ENCODE measurements around the gene CPLANE2.

Gene CPLANE2

DNA sequence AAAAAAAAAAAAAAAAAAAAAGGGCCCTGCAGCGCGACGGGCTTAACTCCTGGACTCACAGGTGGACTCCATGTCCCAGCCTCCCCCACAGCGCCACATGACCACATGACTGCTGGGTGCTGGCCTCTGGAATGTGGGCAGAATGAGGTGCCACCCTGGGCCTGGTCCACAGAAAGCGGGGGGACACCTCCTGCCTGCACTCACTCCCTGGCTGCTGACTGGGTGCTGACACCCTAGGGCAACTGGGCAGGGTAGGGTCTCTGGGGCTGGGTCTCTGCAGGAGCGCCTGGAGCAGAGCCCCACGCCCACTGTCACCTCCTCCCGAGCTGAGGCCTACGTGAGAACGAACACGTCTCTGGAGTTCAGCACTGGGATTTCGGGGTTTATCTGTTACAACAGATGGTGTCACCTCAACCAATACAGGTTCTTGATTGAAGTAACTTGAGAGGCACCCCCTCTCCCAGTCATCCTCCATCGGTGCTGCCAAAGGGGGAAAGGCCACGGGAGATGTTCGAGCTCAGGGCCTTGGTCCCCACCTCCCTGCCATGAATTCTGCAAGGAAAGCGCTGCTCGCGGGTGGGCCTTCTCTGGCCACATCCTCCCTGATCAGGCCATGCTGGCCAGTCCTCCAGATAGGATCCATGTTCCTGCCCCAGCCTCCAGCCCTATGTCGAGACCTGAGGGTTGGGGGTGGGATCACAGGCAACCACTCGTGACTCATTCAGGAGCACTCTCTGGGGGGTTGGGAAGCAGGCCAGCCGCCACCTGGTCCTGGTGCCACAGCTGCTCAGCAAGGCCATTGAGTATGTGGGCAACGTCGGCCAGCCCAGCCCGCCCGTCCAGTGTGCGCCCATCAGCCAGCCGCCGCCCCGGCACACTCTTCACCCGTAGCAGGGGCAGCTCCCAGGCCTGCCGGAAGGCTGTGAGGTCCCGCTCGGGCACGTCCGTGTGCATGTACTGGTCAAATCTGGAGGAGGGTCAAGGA is 5.4 kb downstream of the CPLANE2 start:
- Histone ChIP-seq H3K27me3 (ENCODE audit: insufficient read depth, poor library complexity, severe bottlenecking) (no peaks in the 10 kb centered on the region), H3K27ac (replicated peaks) (no peak overlapping the region), H3K4me3 (replicated peaks; ENCODE audit: insufficient read depth, low read length) (no peak overlapping the region)
- no peak for TF ChIP-seq POLR2AphosphoS5 (IDR thresholded peaks at IDR 0.05; ENCODE audit: low read depth)
- no peak for TF ChIP-seq REST (IDR thresholded peaks at IDR 0.05; ENCODE audit: insufficient replicate concordance, low read depth)
- TF ChIP-seq GABPA (IDR thresholded peaks at IDR 0.05; ENCODE audit: low read depth), result no peak
- TF ChIP-seq SPI1 (IDR thresholded peaks at IDR 0.05; ENCODE audit: borderline replicate concordance, low read depth), result no peak
- TF ChIP-seq, protein P1, sequence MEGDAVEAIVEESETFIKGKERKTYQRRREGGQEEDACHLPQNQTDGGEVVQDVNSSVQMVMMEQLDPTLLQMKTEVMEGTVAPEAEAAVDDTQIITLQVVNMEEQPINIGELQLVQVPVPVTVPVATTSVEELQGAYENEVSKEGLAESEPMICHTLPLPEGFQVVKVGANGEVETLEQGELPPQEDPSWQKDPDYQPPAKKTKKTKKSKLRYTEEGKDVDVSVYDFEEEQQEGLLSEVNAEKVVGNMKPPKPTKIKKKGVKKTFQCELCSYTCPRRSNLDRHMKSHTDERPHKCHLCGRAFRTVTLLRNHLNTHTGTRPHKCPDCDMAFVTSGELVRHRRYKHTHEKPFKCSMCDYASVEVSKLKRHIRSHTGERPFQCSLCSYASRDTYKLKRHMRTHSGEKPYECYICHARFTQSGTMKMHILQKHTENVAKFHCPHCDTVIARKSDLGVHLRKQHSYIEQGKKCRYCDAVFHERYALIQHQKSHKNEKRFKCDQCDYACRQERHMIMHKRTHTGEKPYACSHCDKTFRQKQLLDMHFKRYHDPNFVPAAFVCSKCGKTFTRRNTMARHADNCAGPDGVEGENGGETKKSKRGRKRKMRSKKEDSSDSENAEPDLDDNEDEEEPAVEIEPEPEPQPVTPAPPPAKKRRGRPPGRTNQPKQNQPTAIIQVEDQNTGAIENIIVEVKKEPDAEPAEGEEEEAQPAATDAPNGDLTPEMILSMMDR (IDR thresholded peaks at IDR 0.05; ENCODE audit: insufficient read depth, low read length), result no peak
- DNase-seq (ENCODE audit: low read depth in 1 of 2, low spot score in 1 of 2), result no peak

GRCh38 chr1:16230744-16231143 is 6.2 kb downstream of the CPLANE2 start:
- no peaks in the 10 kb centered on the region for H3K27me3 ChIP-seq (ENCODE audit: insufficient read depth, poor library complexity, severe bottlenecking)
- TF ChIP-seq POLR2AphosphoS5 (IDR thresholded peaks at IDR 0.05; ENCODE audit: low read depth), result no peak
- TF ChIP-seq REST (IDR thresholded peaks at IDR 0.05; ENCODE audit: insufficient replicate concordance, low read depth), result no peak
- TF ChIP-seq GABPA (IDR thresholded peaks at IDR 0.05; ENCODE audit: low read depth), result no peak
- TF ChIP-seq, protein P1 (IDR thresholded peaks at IDR 0.05; ENCODE audit: insufficient read depth, low read length), result no peak
- TF ChIP-seq SPI1 (IDR thresholded peaks at IDR 0.05; ENCODE audit: borderline replicate concordance, low read depth), result no peak

DNA sequence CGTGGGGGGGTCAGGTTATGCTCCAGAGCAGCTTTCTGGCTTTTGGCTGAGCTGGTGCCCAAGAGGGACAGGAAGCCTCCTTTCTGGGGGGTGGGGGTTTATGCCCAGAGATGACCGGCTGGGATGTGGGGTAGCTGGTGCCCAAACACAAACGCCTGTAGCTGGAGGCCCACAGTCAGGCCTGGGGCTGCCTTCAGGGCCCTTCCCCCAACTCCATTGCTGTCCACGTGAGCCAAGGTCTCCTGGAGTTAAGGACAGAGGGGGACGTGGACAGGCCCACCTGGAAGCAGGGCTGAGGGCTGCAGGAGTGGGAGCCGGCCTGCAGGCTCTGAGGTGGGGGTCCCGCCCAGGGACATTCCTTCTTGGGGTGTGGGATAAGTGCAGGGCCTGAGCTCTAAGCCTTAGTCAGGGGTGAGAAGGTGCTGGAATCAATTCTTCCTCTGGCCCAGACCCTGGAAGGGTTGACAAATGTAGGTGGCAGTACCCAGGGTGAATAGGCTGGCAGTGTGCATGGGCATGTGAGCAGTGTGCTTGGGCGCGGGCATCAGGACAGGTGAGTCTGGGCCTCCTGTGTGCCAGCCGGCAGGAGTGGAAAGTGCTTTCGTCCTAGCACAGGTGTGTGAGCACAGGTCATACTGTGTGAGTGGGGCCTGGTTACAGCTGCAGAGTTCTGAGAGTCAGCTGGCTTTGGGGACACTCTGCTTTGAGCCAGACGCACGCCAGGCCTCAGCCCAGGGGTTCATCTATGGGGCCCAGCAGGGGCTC is 6.8 kb downstream of the CPLANE2 start:
- H3K27ac ChIP-seq (replicated peaks), result no peak overlapping the region
- H3K27me3 ChIP-seq (ENCODE audit: insufficient read depth, poor library complexity, severe bottlenecking), result no peaks in the 10 kb centered on the region
- H3K4me3 ChIP-seq (replicated peaks; ENCODE audit: insufficient read depth, low read length), result no peak overlapping the region
- no peak for DNase-seq (ENCODE audit: low read depth in 1 of 2, low spot score in 1 of 2)
- TF ChIP-seq GABPA (IDR thresholded peaks at IDR 0.05; ENCODE audit: low read depth), result no peak
- no peak for TF ChIP-seq SPI1 (IDR thresholded peaks at IDR 0.05; ENCODE audit: borderline replicate concordance, low read depth)
- TF ChIP-seq REST (IDR thresholded peaks at IDR 0.05; ENCODE audit: insufficient replicate concordance, low read depth), result no peak
- TF ChIP-seq POLR2AphosphoS5 (IDR thresholded peaks at IDR 0.05; ENCODE audit: low read depth), result no peak
- TF ChIP-seq, protein P1 (IDR thresholded peaks at IDR 0.05; ENCODE audit: insufficient read depth, low read length), result no peak

More at GRCh38 chr1:16230744-16231143, 6.2 kb downstream of the CPLANE2 start:
- H3K4me3 ChIP-seq (replicated peaks; ENCODE audit: insufficient read depth, low read length), result no peak overlapping the region
- no peak overlapping the region for H3K27ac ChIP-seq (replicated peaks)
- no peak for DNase-seq (ENCODE audit: low read depth in 1 of 2, low spot score in 1 of 2)
